ENCODE results near the gene PNMA1.

The PNMA1 gene

DNA sequence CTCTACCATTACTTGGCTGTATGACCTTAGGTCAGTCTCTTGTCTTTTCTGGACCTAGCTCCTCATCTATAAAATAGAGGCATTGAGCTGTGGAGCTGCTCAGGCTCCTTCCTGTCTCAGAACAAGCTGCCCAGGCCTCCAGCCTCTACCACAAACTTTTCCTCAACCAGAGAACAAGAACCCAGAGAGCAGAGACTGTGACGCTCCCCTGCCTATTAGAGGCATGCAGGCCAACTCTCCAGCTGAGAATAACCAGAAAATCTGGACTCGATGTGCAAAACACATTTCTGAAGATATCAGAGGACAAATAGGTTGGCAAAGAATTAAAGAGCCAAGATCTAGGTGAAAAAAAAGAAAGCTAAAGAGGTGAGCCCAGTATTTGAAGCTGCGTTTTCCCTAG lies 17.8 kb upstream of the PNMA1 start:
- no peak for DNase-seq

DNA sequence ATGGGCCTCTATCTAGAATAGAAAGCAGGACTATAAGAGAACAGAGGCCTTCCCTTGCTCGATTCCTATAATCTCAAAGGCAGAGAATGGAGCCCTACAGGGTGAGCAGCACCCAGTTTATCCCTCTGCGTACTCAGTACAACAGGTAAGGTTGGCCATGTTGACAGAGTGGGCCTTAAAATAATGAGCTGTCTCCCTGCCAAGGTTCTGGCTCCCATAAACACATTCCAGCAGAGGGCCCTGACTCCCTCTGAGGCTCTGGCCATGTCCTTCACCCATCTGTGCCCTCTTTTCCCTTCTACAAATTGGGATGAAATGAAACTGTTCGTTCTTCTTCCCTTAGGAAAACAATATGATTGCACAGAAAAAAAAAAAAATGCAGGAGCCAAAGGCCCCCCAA lies 16.9 kb upstream of the PNMA1 start:
- no peak for DNase-seq

DNA sequence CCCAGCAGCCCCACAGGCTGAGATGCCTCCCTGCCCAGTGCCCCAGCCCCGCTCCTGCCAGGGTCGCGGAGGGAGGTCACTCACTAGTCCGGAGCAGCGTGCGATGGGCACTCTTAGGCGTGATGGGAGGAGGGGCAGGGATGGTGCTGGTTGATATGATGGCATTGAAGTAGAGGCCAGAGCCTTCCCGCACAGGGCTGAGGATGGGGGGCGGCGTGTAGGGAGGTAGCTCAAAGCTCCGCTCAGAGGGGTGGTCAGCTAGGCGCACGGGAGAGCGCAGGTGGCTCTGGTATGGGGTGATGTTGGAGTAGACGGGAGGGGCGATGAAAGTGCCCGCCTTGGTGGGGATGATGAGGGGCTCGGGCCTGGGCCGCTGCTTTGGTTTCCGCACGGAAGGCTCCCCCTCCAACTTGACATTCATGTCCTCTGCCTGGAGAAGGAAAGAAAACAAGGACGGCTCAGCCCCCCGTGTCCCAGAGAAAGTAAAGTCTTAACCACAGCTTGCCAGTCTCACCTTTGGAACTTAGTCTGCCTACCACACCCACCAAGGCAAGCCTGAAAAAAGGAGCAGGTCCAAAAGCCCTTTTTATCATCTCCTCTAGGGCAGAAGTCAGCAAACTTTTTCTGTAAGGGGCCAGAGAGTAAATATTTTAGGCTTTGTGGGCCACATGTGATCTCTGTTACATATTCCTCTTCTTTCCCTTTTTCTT lies 15.5 kb upstream of the PNMA1 start:
- no peak for DNase-seq

DNA sequence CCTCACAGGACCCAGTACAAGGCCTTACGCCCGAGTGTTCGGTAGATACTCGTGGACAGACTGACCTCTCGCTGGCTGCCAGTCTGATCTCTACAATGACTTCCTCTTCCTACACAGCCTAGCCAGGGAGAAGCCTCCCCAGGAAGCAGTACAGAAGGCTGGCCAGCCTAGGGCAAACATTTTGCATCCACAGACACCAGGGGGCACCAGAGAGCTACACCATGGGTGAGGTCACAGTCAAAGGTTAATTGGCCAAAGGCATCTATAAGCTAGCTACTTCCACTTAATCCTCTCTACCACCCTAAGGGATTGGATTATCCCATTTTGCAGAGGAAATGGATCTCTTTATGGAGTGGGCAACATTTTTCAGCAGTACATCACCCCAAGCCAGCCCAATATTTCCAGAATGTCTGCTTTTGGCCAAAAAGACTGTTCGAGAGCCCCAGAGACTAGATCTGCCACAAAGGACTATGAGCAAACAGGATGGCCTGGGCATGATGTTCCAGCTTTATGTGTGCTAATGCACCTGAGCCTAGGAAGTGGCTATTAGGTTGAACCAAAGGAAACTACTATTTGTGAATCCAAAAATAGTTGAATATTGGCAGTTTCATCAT lies 14.6 kb upstream of the PNMA1 start:
- DNase-seq: peak; percentile 64 to 84

DNA sequence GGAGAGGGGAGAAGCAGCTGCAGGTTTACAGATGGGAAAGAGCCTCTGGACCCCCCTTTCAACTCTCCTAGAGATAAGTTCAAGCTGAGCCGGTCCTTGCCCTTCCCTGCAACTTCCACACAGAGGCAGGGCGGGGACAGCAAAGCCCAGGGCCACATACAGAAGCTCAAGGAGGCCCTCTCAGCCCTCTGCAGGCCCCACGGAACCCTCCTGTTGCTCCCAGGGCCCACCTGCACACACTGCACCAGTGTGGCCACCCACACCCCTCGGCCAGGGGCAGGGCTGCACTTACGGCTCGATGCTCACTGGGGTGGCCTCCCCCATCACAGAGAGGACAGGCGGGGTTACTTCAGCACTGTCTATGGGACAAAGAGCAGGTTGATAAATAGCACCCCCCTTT lies 13.0 kb upstream of the PNMA1 start:
- DNase-seq: no peak

DNA sequence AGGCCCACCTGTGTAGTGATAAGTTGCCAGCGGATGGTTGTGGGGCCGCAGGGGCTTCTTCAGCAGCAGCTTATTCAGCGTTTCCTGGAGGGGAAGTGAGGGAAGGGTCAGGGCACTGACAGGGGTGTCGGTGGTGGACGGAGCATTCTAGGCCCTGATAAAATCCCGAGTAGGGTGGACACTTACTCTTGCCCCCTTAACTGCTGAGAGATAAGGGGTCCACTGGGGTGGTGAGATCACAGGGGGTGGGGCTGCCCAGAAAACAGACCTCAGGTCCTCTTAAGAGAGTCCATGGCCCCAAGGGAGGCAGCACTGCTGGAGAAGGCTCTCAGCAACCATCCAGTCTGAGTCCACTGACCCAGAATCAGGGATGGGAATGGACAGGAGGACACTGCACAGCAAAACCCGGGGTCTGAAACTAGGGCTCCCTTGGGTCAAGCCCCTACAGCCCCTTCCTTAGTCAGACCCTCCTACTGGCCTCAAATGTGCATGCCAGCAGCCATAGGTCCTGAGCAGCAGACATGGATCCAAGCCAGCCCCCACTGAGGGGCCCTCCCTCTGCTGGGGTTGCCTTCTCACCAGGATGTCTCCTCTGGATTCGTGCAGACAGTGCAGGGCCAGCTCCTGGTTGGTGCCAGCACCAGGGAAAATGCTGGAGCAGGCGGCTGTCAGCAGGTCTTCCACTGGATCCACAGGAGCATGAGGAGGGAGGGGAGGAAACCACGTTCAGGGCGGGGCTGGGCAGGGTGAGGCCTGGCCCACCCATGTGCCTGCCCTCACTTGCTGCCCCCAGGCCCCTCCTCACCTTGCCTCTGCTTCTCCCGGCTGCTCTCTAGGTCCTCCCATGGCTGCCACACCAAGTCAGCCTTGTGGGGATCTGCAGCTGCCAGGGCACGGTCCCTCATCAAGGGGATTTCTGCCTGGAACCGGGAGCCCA lies 12.1 kb upstream of the PNMA1 start:
- DNase-seq: no peak

DNA sequence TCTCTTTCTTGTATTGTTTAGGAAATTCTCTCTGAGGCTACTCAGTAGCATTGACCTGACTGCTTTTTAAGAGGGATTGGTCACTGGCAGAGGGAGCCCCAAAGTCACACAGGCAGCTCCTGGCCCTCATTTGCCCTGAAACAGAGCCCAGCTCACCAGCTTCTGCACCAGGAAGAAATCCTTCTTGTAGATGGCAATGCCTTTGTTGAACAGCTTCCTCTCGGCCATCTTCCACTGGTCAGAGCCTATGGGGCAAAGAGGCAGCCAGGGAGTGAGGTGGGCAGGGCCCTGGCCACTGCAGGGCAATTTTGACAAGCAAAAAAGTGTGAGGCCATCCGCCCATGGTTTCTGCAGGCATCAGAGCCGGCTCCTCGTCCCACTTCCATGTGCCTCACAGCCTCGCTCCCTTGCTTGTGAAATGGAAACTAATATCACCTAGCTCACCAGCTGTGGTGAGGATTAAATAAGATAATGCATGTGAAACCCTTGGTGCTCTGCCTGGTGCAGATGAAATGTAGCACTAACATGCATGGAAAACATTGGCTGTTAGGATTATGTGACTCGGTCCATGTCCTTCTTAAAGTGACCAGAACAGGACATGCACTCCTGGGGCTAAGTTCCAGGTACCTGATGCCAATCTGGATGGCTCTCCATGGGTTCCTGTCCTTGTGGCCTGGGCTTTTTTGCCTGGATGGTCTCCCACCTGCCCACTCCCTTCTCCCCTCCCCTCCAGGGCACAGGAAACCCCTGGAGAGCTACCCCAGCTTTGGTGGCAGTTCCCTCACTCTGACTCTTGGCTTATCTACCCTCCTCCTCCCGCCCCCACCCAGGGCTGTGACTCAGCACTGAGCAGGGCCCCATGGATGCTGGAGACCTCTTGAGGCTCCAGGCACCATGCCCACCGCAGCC lies 11.2 kb upstream of the PNMA1 start:
- no peak for DNase-seq

DNA sequence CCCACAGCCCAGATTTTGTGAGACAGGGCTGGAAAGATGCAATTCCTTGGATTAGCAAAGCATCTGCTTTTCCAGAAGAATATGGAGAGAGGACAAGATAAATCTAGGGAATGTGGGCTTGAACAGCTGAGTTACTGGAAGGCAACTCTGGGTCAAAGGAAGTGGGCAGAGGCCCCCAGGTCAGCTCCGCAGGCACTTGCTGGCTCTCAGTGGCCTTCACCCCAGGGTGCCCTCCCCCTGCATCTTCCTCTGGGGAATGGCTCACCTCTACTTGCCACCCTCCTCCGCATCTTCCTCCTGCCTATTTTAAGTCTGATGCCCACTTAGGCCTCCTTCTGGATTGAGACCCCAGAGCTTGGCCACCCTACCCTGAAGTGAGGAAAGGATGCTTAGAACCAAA lies 10.5 kb upstream of the PNMA1 start:
- DNase-seq: no peak

DNA sequence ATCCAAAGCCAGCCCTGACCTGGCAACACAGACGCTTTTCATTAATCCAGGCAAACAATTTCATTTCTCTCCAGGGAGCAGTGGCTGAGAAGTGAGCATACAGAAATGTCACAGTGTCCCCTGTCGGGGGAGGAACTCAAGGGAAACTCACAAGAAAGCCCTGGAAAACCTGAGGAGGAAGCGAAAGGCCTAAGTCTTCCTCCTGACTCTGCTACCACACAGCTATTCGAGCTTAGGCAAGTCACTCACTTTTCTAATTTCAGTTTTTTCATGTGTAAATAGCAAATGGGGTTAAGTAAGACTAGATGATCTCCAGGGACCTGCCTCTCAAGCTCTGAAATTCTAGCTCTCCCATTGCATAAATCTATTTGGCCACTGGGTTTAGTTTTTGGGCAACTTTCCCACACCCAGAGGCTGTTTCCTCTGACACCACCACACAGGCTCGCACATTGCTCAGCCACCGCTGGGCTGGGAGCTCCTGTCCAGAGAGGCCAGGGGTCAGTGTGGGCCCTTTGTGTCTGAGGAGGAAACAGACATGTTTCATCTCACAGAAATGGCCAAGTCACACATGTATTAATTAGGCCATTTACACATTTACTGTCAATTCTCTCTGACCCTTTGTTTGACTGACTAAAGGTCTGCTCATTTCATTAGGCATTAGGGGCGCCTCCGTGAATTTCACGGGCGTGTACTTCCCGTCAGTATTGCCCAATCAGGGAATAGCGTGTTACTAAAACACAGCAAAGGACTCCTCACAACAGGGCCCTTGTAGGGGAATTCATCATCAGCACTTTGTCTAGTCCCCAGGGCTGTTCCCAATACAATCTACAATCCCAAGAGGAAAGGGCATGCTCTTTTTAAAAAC lies 9.8 kb upstream of the PNMA1 start:
- no peak for DNase-seq

DNA sequence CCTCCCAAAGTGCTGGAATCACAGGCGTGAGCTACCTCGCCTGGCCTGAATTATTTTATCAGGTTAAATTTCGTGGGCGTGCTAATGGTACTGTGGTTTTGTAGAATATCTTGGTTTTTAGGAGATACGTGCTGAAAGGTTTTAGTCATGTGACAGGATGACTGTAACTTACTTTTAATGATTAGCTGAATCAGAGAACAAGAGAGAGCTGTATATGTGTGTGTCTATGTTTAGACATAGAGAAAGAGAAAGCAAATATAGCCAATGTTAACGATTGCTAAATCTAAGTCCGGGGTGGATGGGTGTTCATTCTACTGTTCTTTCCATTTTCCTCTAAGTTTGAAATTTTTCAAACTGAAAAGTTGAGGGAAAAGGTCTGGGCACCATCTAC lies 9.2 kb upstream of the PNMA1 start:
- no peak for DNase-seq

DNA sequence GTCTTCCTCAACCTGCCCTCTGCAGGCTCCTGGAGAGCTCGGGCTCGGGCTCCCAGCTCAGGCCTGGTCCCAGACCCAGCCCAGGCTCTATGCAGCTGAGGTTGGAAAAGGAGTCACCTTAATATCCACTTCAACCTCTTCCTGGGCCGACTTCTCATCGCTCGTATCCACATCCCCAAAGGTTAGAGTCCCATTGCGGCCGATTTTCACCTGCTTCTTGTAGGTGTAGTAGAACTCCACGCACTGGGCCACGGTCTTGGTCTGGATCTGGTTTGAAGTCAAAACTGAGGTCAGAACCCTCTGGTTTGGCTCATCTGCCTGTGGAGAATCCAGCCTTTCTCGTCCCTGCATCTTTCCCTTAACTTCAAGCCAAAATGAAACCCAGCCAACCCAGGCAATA lies 8.4 kb upstream of the PNMA1 start:
- DNase-seq: no peak

DNA sequence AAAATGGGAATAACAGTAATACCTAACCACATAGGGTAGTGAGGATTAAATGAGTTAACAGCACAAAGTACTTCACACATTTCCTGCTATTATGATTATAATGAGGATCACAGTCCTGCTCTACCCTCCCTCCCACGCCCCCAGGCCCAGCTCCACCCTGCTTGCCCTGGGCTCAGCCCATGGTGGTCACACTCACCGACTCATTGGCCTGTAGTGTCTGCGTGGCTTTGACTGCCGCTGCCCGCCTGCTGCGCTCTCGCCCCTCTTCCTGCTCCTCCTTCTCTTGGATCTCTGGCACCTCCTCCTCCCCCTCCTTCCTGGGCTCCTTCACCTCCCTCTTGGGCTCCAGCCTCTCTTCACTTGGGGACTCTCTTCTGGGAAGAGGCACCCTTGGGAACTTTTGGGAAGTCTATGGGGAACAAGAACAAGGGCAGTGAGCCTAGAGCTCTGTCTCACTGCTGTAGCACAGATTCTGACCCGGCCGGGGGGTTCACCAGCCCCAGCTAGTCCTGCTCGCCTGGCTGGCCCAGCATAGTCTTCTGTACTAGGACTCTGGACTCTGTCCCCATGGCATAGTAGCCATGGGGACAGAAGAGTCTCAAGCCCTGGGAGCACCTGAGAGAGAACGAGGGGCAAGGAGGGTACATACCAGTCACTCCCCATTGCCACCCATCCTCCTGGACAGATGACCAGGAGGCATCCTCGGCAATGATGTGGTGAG lies 7.1 kb upstream of the PNMA1 start:
- DNase-seq: no peak

DNA sequence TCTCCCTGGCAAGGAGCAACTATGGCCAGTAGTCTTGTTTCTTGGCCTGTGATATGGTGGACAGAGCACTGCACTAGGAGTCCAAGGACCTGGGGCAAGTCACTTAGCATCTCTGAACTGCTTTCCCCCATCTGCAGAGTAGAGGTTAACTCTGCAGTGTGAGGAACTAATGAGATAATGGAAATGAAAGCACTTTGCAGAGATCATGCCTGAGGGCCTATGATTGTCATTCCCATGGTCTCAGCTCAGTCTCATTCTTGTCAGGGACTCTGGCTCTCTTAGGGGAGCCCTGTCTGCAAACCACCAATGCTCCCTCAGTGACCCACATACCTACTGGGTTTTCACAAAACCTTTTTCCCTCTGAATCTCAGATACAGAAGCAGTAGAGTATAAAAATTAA lies 6.5 kb upstream of the PNMA1 start:
- no peak for DNase-seq

DNA sequence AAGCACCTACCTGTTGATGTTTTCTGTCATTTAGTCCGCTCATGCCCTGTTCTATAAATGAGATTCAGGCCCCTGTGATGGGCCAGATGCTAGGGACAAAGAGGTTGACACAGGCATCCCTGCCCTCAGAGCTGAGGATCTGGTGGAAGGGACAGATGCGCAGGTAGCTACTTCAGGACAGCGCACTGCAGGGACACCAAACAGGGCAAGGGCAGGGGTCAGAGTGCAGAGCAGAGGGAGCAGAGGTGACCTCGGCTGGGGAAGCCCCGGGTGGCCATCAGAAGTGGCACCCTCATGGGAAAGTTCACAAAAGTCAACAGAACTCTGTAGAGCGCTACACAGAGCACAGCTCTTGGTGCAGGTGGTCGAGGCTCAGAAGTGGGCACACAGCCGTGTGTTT lies 5.6 kb upstream of the PNMA1 start:
- DNase-seq: no peak

DNA sequence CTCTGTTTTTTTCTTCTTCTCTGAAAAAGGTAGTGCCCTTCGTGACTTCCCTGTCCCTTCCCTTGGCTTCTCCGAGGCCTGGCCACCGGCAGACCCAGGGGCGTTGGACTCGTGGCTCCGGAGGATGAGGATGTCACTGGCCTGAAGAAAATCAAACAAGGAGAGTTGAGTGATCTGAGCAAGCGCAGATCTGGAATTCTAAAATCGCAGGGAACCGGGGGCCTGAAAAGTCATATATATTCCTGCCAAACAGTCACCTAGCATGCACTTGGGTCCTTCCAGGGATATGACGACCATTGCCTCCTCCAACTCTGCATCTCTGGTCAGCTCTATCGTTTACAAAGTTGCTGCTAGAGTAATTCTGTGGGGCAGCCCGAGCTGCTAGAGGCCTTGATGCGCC lies 5.2 kb upstream of the PNMA1 start:
- DNase-seq: no peak

DNA sequence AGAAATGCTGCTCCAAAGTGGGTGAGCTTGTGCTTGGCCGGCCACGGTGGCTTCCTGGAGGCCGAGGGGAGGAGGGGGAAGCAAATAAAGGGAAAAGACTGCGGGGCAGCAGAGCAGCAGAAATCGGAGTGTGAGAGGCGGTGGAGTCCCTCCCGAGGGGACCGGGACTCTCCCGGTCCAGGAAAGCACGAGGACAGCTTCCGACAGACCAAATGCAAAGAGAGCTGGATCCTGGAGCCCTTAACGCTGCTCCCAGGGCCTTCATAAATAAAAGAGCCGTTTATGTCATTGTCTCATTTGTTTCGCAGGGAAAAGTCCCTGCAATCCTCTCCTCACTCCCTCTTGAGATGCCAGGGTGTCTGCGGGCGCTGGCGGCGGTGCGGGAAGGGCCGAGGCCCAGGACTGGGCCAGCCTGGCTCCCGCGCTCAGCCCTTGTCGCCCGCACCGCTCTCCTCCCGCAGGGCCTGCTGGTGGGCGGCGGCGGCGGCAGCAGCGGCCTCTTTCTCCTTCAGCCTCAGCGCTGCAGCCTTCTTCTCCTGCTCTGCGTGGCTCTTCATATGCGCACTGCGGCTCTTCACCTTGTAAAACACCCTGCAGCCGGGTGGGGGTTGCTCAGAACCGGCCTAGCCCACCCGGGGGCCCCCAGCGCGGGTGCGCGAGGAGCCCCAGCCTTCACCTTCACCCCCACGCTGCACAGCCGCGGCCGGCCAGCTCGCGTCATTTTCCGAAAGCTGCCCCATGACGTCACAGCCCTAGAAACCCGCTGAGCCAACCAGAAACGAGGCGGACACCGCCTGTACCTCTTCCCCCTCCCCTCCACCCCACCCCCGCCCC lies 4.5 kb upstream of the PNMA1 start:
- no peak for DNase-seq

DNA sequence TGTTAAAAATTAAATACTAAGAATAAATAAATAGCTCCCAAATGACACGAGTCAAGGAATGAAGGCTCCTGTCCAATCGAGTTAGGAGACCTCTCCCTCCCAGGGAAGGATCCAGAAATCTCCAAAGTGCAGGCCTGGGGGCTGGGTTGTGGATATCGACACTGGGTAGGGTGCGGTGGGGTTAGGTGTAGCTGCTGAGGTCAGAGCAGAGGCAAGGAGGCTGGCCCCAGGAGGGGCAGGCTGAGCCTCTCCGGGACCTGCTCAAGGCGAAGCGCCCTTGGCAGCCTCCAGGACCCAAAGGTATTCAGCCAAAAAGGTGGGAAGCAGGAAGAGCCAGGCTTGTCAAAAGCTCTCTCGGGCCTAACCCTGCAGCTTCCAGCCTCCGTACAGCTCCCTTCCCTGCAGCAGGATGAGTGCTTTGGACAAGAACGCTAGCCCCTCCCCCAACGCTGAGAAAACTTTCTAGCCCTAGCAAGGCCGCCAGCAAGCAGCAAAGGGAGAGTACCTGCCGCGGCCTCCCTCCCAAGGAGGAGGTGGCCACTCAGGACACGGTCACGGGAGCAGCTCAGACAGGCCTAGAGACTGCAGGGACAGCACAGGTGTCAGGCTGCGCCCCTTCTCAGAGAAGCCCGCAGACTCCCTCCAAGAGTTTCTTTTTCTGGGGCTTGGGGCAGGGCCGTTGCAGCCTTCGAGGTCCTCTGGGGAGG lies 3.7 kb upstream of the PNMA1 start:
- no peak for DNase-seq

DNA sequence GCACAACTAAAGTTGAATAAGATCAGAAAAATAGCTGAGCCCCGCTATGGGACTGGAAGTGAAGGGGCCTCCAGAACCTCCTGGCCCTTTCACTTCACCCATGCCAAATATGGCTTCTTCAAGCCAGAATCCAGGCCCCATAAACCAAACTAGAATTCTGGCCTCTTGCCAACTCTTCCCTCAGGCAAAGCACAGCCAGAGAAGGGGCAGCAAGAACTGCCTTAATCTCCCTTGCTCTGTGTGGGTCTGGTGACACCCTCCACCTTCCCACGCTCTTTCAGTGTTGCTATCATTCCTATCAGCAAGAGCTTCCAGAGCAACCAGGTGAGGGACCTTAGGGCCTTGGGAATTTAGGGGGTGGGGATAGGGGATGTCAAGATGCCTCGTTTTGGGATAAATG lies 3.1 kb upstream of the PNMA1 start:
- no peak for DNase-seq

DNA sequence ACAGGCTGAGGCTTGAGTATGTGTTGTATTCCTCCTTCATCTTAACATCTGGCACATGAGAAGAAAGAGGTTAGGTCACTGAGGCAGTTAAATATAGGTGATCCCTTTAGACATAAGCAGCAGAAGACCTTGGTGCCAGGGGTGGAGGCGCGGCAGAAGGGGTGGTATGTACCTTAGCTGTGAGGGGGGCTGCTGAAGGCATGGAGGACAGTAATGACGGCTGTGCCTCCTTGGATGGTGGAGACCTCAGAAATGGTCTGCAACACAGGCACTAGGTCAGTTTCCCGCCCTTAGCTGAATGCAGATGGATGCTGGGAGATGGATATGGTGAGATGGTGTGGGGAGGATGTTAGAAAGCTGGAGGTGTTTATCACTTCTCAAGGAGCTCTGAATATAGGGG lies 1.5 kb upstream of the PNMA1 start:
- no peak for DNase-seq

DNA sequence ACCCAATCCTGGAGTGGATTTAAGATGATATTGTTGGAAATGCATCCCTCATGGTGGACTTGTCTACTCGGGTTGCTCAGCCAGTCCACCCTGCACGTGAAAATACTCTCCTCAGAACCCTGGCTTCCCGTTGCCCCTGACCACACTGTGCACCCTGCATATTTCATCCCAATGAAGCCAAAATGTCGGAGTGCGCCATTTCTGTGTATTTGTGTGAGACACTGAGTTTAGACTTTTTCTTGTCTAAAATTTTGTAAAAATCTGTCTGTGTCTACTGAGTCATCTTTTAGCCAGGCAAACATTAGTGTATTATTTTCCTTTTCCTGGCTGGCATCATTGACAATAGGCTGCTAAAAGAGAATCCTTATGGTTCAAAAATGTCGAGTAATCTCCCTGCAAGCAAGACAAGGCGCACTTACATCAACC lies 485 bp upstream of the PNMA1 start:
- peak; percentile 74 to 75 for DNase-seq
